Neural progenitor cell (in vitro differentiated cells): ENCODE results near the gene UCN2. TPM values are rescaled to one million over a fixed set of nuclear protein-coding genes. Genes with fewer than 3 reads are reported as not detected.

Experiments
- DNase-seq: peaks from one replicate; pipeline ENCODE4 v3.0.0-alpha.2; 2016; ENCODE audit warnings: low spot score
- H2AFZ ChIP-seq: fragments of 200-600 bp; sonication (generic); replicated peaks from 2 replicates; pipeline ENCODE4 v1.6.1; 2016; ENCODE audit warnings: antibody characterized with exemption
- H3F3A ChIP-seq: fragments of 200-600 bp; sonication (generic); 2 replicates; pipeline ENCODE4 v1.6.1; 2016; ENCODE audit warnings: antibody characterized with exemption, low read depth
- H3K27ac ChIP-seq: fragments of 200-600 bp; sonication (generic); 2 replicates; pipeline ENCODE4 v1.5.1; 2016; ENCODE audit warnings: mild to moderate bottlenecking
- H3K27me3 ChIP-seq: fragments of 200-600 bp; sonication (generic); 2 replicates; pipeline ENCODE4 v1.6.1; 2016; ENCODE audit warnings: mild to moderate bottlenecking, moderate library complexity
- H3K36me3 ChIP-seq: fragments of 200-600 bp; sonication (generic); 2 replicates; pipeline ENCODE4 v1.5.1; 2016
- H3K4me1 ChIP-seq: fragments of 200-600 bp; sonication (generic); 2 replicates; pipeline ENCODE4 v1.6.1; 2016; ENCODE audit warnings: mixed run types
- H3K4me2 ChIP-seq: fragments of 200-600 bp; sonication (generic); 2 replicates; pipeline ENCODE4 v1.6.1; 2016
- H3K4me3 ChIP-seq: fragments of 200-600 bp; sonication (generic); 2 replicates; pipeline ENCODE4 v1.5.1; 2016
- H3K79me2 ChIP-seq: fragments of 200-600 bp; sonication (generic); 2 replicates; pipeline ENCODE4 v1.6.1; 2016; ENCODE audit warnings: low read depth
- H3K9ac ChIP-seq: fragments of 200-600 bp; sonication (generic); 2 replicates; pipeline ENCODE4 v1.6.1; 2016
- H3K9me3 ChIP-seq: fragments of 200-600 bp; sonication (generic); 2 replicates; pipeline ENCODE4 v1.5.1; 2016; ENCODE audit warnings: low read depth
- H4K20me1 ChIP-seq: fragments of 200-600 bp; sonication (generic); 2 replicates; pipeline ENCODE4 v1.6.1; 2016; ENCODE audit warnings: low read depth
- H3K27ac Mint-ChIP-seq: 3 replicates; pipeline ENCODE4 v1.8.0; 2021; ENCODE audit warnings: mixed read lengths
- H3K27me3 Mint-ChIP-seq: 2 replicates; pipeline ENCODE4 v1.8.0; 2022; ENCODE audit warnings: low read depth, mild to moderate bottlenecking, inconsistent platforms, moderate library complexity, mixed read lengths; ENCODE audit not compliant: insufficient read depth
- H3K36me3 Mint-ChIP-seq: 3 replicates; pipeline ENCODE4 v1.8.0; 2021; ENCODE audit warnings: mixed read lengths
- H3K4me1 Mint-ChIP-seq: 3 replicates; pipeline ENCODE4 v1.8.0; 2021; ENCODE audit warnings: mixed read lengths
- H3K4me3 Mint-ChIP-seq: 3 replicates; pipeline ENCODE4 v1.8.0; 2021; ENCODE audit warnings: mild to moderate bottlenecking, moderate library complexity, mixed read lengths
- H3K9me3 Mint-ChIP-seq: 3 replicates; pipeline ENCODE4 v1.8.0; 2020; ENCODE audit warnings: mixed read lengths
- CTCF ChIP-seq: fragments of 200-600 bp; sonication (generic); IDR thresholded peaks from 2 replicates; pipeline ENCODE4 v1.5.1; 2017; ENCODE audit warnings: antibody characterized with exemption, mild to moderate bottlenecking
- EZH2 ChIP-seq: fragments of 200-600 bp; sonication (generic); IDR thresholded peaks from 2 replicates; pipeline ENCODE4 v1.6.1; 2017; ENCODE audit warnings: antibody characterized with exemption, mild to moderate bottlenecking, moderate library complexity
- EZH2phosphoT487 ChIP-seq: fragments of 200-600 bp; sonication (generic); IDR thresholded peaks from 2 replicates; pipeline ENCODE4 v1.6.1; 2017; ENCODE audit warnings: antibody characterized with exemption
- total RNA-seq: library from RNA; depleted of rRNA; stranded (reverse); fragments of >200 nt; gene quantifications from 2 replicates; pipeline ENCODE4 v1.2.3, GENCODE V29; 2015; ENCODE audit warnings: low replicate concordance

The UCN2 gene
- total RNA-seq, 1 donor from 2014 or later = not detected

GRCh38 chr3:48575366-48575765, 11.8 kb upstream of the UCN2 start:
- Histone ChIP-seq H3K79me2 (no peaks in the 10 kb centered on the region), H3K4me3 (no peak overlapping the region), H3K4me2 (no peak overlapping the region), H3K9me3 (no peaks in the 10 kb centered on the region), H4K20me1 (no peaks in the 10 kb centered on the region), H3K27ac (no peak overlapping the region), H3K9ac (no peak overlapping the region), H3K36me3 (no peaks in the 10 kb centered on the region), H3K27me3 (no peaks in the 10 kb centered on the region), H3F3A (no peaks in the 10 kb centered on the region), H3K4me1 (no peaks in the 10 kb centered on the region), H2AFZ (no peak overlapping the region)
- TF ChIP-seq EZH2 = no peak
- TF ChIP-seq CTCF = no peak
- no peak for TF ChIP-seq EZH2phosphoT487
- Mint-ChIP-seq H3K4me1 (no peaks in the 10 kb centered on the region), H3K9me3 (no peaks in the 10 kb centered on the region), H3K36me3 (peaks cover 16% of the 10 kb centered on the region), H3K27ac (no peak overlapping the region), H3K4me3 (no peak overlapping the region), H3K27me3 (peaks cover 5% of the 10 kb centered on the region)
- no peak for DNase-seq

- Mint-ChIP-seq H3K27ac (peak overlapping the region; percentile 97), H3K4me3 (peak overlapping the region; percentile 56), H3K27me3 (peaks cover 5% of the 10 kb centered on the region), H3K9me3 (no peaks in the 10 kb centered on the region), H3K4me1 (no peaks in the 10 kb centered on the region), H3K36me3 (peaks cover 12% of the 10 kb centered on the region)
- Histone ChIP-seq H3K79me2 (no peaks in the 10 kb centered on the region), H3K4me2 (no peak overlapping the region), H3K36me3 (no peaks in the 10 kb centered on the region), H3K4me1 (no peaks in the 10 kb centered on the region), H3K27ac (no peak overlapping the region), H3F3A (no peaks in the 10 kb centered on the region), H3K9ac (no peak overlapping the region), H4K20me1 (no peaks in the 10 kb centered on the region), H3K27me3 (no peaks in the 10 kb centered on the region), H2AFZ (no peak overlapping the region), H3K4me3 (no peak overlapping the region), H3K9me3 (no peaks in the 10 kb centered on the region)
- TF ChIP-seq EZH2phosphoT487 (no peak), CTCF (no peak), EZH2 (no peak)
- no peak for DNase-seq
Measured at GRCh38 chr3:48573973-48574585, 10.5 kb upstream of the UCN2 start.

GRCh38 chr3:48572517-48572916, 8.9 kb upstream of the UCN2 start:
- Histone ChIP-seq H2AFZ (no peak overlapping the region), H3K9me3 (no peaks in the 10 kb centered on the region), H3K36me3 (no peaks in the 10 kb centered on the region), H3K27me3 (no peaks in the 10 kb centered on the region), H3K4me2 (no peak overlapping the region), H4K20me1 (no peaks in the 10 kb centered on the region), H3K4me3 (no peak overlapping the region), H3K4me1 (no peaks in the 10 kb centered on the region), H3K79me2 (no peaks in the 10 kb centered on the region), H3K9ac (no peak overlapping the region), H3K27ac (no peak overlapping the region), H3F3A (no peaks in the 10 kb centered on the region)
- no peaks in the 10 kb centered on the region for H3K4me1 Mint-ChIP-seq
- H3K27me3 Mint-ChIP-seq = peaks cover 5% of the 10 kb centered on the region
- H3K4me3 Mint-ChIP-seq = no peak overlapping the region
- H3K27ac Mint-ChIP-seq = no peak overlapping the region
- DNase-seq = no peak
- TF ChIP-seq EZH2 = no peak
- no peak for TF ChIP-seq EZH2phosphoT487
- no peak for TF ChIP-seq CTCF
- H3K36me3 Mint-ChIP-seq = peaks cover 11% of the 10 kb centered on the region
- no peaks in the 10 kb centered on the region for H3K9me3 Mint-ChIP-seq
